ENCODE measurements around the gene SASH1. TPM values are rescaled to one million over a fixed set of nuclear protein-coding genes. Genes with fewer than 3 reads are reported as not detected.

SASH1 gene
- total and polyA plus RNA-seq, 11 donors = 10.7 to 47.5 (median 28.2) TPM

DNA sequence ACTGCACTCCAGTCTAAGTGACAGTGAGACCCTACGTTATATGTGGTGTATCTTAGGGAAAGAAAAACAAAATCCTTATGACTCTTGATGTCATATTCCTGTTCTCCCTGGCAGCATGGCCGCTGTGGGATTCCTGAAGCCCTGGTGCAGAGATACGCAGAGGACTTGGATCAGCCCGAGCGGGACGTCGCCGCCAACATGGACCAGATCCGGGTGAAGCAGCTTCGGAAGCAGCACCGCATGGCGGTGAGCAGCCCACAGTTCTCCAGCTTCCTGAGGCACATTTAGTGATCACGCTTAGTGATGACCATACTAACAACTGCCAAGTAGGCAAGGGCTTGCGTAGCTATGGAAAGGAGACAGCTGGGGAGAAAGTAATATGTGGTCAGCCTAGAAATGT lies 203.3 kb downstream of the SASH1 start:
- Histone ChIP-seq H3K27me3 (no peaks in the 10 kb centered on the region), H3K9me3 (no peaks in the 10 kb centered on the region), H3K4me1 (peaks cover 0 to 20% (median 13%) of the 10 kb centered on the region in 12 donors), H3K27ac (no peak overlapping the region), H3K4me3 (no peak overlapping the region), H3K36me3 (peaks cover 0 to 100% (median 94%) of the 10 kb centered on the region in 9 donors)
- 93 to 96% (median 95%) methylated on average over 12 to 14 of the region's 14 CpGs for WGBS, 4 donors
- intact Hi-C loops (cut with DNase I) = loop anchor here in 1 of 10 donors (10.0 kb wide), 1 partner anchor 371 kb away; no protein-coding TSS in a partner anchor
- TF ChIP-seq POLR2A (IDR thresholded peaks at IDR 0.05) = no peak
- TF ChIP-seq, protein P1, sequence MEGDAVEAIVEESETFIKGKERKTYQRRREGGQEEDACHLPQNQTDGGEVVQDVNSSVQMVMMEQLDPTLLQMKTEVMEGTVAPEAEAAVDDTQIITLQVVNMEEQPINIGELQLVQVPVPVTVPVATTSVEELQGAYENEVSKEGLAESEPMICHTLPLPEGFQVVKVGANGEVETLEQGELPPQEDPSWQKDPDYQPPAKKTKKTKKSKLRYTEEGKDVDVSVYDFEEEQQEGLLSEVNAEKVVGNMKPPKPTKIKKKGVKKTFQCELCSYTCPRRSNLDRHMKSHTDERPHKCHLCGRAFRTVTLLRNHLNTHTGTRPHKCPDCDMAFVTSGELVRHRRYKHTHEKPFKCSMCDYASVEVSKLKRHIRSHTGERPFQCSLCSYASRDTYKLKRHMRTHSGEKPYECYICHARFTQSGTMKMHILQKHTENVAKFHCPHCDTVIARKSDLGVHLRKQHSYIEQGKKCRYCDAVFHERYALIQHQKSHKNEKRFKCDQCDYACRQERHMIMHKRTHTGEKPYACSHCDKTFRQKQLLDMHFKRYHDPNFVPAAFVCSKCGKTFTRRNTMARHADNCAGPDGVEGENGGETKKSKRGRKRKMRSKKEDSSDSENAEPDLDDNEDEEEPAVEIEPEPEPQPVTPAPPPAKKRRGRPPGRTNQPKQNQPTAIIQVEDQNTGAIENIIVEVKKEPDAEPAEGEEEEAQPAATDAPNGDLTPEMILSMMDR (IDR thresholded peaks at IDR 0.05) = no peak
- ATAC-seq (no peak), DNase-seq (no peak)

DNA sequence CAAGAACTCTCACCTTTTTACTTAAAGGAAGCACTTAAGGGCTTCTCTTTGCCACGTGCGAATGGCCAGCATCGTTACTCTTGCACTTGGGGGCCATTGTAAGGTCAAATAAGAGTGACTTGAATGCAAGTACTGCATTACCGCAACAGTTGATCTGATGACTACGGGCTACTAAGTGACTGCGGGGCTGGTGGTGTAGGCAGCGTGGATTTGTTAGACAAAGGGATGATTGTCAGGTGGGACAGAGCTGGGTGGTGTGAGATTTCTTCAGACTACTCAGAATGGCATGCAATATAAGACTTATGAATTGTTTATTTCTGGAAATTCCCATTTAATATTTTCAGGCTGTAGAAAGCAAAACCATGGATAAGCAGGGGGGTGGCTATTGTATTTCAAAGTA lies 204.5 kb downstream of the SASH1 start:
- Histone ChIP-seq H3K4me3 (no peak overlapping the region), H3K36me3 (peaks cover 0 to 98% (median 84%) of the 10 kb centered on the region in 9 donors), H3K9me3 (no peaks in the 10 kb centered on the region), H3K4me1 (peaks cover 0 to 26% (median 19%) of the 10 kb centered on the region in 12 donors), H3K27ac (no peak overlapping the region), H3K27me3 (no peaks in the 10 kb centered on the region)
- DNase-seq (no peak), ATAC-seq (no peak)
- WGBS, 4 donors = 87 to 96% (median 95%) methylated on average over 7 of the region's 7 CpGs
- no peak for TF ChIP-seq POLR2A (IDR thresholded peaks at IDR 0.05)
- TF ChIP-seq, protein P1 (IDR thresholded peaks at IDR 0.05) = no peak
- intact Hi-C loops (cut with DNase I) = loop anchor here in 1 of 10 donors (10.0 kb wide), 1 partner anchor 372 kb away; no protein-coding TSS in a partner anchor

DNA sequence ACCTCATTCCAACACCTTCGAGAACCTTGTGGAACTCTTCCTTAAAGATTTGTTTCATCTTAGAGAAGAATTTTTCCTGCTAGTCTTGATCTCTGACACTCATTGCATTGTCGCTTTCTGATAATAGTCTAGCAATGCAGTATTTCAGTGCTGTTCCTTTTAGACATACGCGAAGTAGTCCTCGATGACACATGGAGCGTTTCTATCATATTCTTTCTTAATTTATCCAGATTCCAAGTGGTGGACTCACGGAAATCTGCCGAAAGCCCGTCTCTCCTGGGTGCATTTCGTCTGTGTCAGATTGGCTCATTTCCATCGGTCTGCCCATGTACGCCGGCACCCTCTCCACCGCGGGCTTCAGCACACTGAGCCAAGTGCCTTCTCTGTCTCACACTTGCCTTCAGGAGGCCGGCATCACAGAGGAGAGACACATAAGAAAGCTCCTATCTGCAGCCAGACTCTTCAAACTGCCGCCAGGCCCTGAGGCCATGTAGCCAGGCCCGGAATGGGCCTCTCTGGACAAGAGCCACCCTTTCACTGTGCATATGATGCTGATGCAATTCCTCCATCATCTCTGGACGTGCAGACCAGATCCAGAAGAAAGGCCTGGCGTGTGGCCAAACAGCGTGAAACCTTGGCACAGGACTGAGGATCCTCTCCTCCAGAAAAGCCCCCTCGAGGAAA lies 205.6 kb downstream of the SASH1 start:
- Histone ChIP-seq H3K27ac (peak overlapping the region in 3 of 12 donors; percentile 1 to 28 (median 12)), H3K36me3 (peaks cover 0 to 94% (median 74%) of the 10 kb centered on the region in 9 donors), H3K4me1 (peaks cover 0 to 26% (median 19%) of the 10 kb centered on the region in 12 donors), H3K9me3 (no peaks in the 10 kb centered on the region), H3K4me3 (no peak overlapping the region), H3K27me3 (no peaks in the 10 kb centered on the region)
- ATAC-seq (peak in 3 of 4 donors; percentile 25 to 68 (median 49)), DNase-seq (peak in 2 of 5 donors; percentile 48 to 75)
- TF ChIP-seq, protein P1 (IDR thresholded peaks at IDR 0.05) = no peak
- no peak for TF ChIP-seq POLR2A (IDR thresholded peaks at IDR 0.05)
- intact Hi-C loops (cut with DNase I) = loop anchor here in 1 of 10 donors (10.0 kb wide), 1 partner anchor 373 kb away; no protein-coding TSS in a partner anchor
- WGBS, 4 donors = 61 to 73% (median 69%) methylated on average over 22 of the region's 22 CpGs

DNA sequence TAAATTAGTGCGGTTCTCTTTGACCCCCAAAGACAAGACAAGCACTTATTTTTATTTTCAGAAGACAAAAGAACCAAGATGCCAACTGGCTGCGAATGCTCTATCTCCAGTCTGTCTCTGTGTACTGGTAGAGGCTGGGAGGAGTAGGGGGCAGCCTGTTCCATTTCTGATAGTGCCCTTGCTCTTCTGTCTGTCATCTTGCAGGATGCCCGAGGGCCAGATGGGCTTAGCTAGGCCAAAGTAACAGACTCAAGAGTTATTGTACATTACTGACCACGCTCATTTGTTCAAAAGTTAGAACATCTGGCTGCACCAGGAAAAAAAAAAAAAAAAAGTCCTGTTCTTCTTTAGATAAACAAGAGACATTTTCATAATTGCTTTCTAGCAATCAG lies 206.1 kb downstream of the SASH1 start:
- no peak for DNase-seq
- no peak for TF ChIP-seq POLR2A (IDR thresholded peaks at IDR 0.05)
- TF ChIP-seq, protein P1 (IDR thresholded peaks at IDR 0.05) = no peak
- peak in 1 of 4 donors; percentile 26 for ATAC-seq
- Histone ChIP-seq H3K36me3 (peaks cover 0 to 88% (median 69%) of the 10 kb centered on the region in 9 donors), H3K4me3 (no peak overlapping the region), H3K27me3 (no peaks in the 10 kb centered on the region), H3K27ac (peak overlapping the region in 2 of 12 donors; percentile 1 to 28), H3K9me3 (peaks cover 0 to 2% (median 0%) of the 10 kb centered on the region in 12 donors), H3K4me1 (peaks cover 0 to 26% (median 19%) of the 10 kb centered on the region in 12 donors)
- intact Hi-C loops (cut with DNase I) = loop anchor here in 1 of 10 donors (10.0 kb wide), 1 partner anchor 374 kb away; no protein-coding TSS in a partner anchor
- WGBS, 4 donors = 65 to 80% (median 70%) methylated on average over 4 of the region's 4 CpGs

Measured in heart left ventricle (tissue), 16 donors.